Ovary (tissue), 9 donors: ENCODE results near the gene GPLD1. TPM values are rescaled to one million over a fixed set of nuclear protein-coding genes. Genes with fewer than 3 reads are reported as not detected.

ENCODE experiments used
- DNase-seq, 5 donors: peaks; one replicate each; pipeline ENCODE4 v3.0.0-alpha.2; 2019 to 2020
- H3K27ac ChIP-seq, 2 donors: fragments of 200-600 bp; one replicate each; pipeline versions ENCODE4 v1.5.1 to v1.8.0; 2019 to 2022
- H3K27me3 ChIP-seq: fragments of 200-600 bp; one replicate; pipeline ENCODE4 v1.8.0; 2022
- H3K36me3 ChIP-seq: fragments of 200-600 bp; sonication (generic); one replicate; pipeline ENCODE4 v1.5.1; 2019
- H3K4me1 ChIP-seq: one replicate; pipeline ENCODE4 v1.8.1; 2013; ENCODE audit warnings: mild to moderate bottlenecking, moderate library complexity; ENCODE audit not compliant: insufficient read depth
- H3K4me3 ChIP-seq: fragments of 200-600 bp; sonication (generic); one replicate; pipeline ENCODE4 v1.5.1; 2017
- H3K9me3 ChIP-seq, 2 donors: fragments of 200-600 bp in 1 of 2; sonication (generic) in 1 of 2; one replicate each; pipeline versions ENCODE4 v1.5.1 to v1.8.1; 2013 to 2019; ENCODE audit warnings: mild to moderate bottlenecking in 1 of 2, moderate library complexity in 1 of 2
- EP300 ChIP-seq: sonication (generic); formaldehyde crosslinking; IDR thresholded peaks from one replicate; pipeline ENCODE4 v1.6.1; 2017; ENCODE audit warnings: antibody characterized with exemption
- POLR2A ChIP-seq: fragments of 450-650 bp; IDR thresholded peaks from one replicate; pipeline ENCODE4 v1.6.1; 2017; ENCODE audit warnings: antibody characterized with exemption, mild to moderate bottlenecking, moderate library complexity
- WGBS, 3 donors: extraction: QIAGEN DNeasy Blood & Tissue Kit in 1 of 3; methylation state at CpG; one replicate each; pipeline versions ENCODE4 v1.1.5 to v1.1.7; 2013 to 2017; 5-methylcytosine and 5-hydroxymethylcytosine counted together
- intact Hi-C, 4 donors: fragments of 100-400 bp; cut with DNase I; formaldehyde crosslinking; loops; one replicate each; pipeline versions ENCODE4 v1.11.0 to v1.15.1; 2022 to 2023
- polyA plus RNA-seq, 2 donors: library from polyadenylated mRNA; stranded (reverse); fragments of 200-250 nt in 1 of 2; fragments of 350-450 nt in 1 of 2; fragmentation: Illumina TruSeq in 1 of 2; extraction: RNeasy Lipid Tissue Mini Kit (QIAGEN cat#74804) in 1 of 2; gene quantifications; one replicate each; pipeline ENCODE4 v1.2.3, GENCODE V29; 2013 to 2014
- total RNA-seq, 7 donors: library from RNA; depleted of rRNA in 2 of 7; stranded (reverse); fragments of >200 nt in 2 of 7; fragmentation: NEBNext Ultra II Directional in 3 of 7; extraction: Animal tissue kit (Norgen Biotek cat#: 25700) in 3 of 7; gene quantifications; one replicate each; pipeline versions ENCODE4 v1.1.0 to v1.2.4, GENCODE V29; 2016 to 2023
- TF ChIP-seq, protein P1 (sequence below), 3 donors: fragments of 450-650 bp in 2 of 3; fragments of 200-600 bp in 1 of 3; IDR thresholded peaks; one replicate each; pipeline versions ENCODE4 v1.5.1 to v1.8.0; 2016 to 2022; ENCODE audit warnings: antibody characterized with exemption in 3 of 3, mild to moderate bottlenecking in 1 of 3
- donor health status: DM: no; HTN: no; CAD: no; lungs with moderate emphysema.
- donor health status: DM: no; HTN: no; CAD: no.
- donor health status: Bipolar disorder and iron deficiency.
- donor health status: DM: yes; HTN: yes; CAD: no.
- donor health status: DM: no; HTN: no; CAD: no.
- donor health status: DM: yes; HTN: yes; CAD: no.

The GPLD1 gene
- total and polyA plus RNA-seq, 9 donors = 1.2 to 3.3 (median 2.6) TPM

DNA sequence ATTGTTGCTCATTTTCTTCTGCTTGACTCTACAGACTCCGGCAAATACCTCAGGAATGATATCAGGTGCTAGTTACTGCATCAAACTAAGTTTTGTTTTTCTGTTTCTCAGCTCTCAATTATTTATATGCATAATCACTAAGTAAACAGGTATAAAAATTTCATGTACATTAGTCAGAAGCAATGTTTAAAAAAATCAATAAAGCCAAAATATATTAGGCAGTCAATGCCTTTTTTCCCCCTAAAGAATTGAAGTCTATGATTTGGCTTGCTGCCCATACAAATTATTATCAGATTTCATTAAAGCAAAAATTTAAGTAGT is 107.2 kb downstream of the GPLD1 start:
- no peaks in the 10 kb centered on the region for H3K4me1 ChIP-seq
- no peak for DNase-seq
- no peaks in the 10 kb centered on the region for H3K27me3 ChIP-seq
- H3K27ac ChIP-seq = no peak overlapping the region
- H3K36me3 ChIP-seq = no peaks in the 10 kb centered on the region
- no peaks in the 10 kb centered on the region for H3K9me3 ChIP-seq
- intact Hi-C loops = no loop called here
- no peak overlapping the region for H3K4me3 ChIP-seq
- 71 to 86% (median 72%) methylated on average over 1 of the region's 1 CpG for WGBS, 3 donors
- TF ChIP-seq EP300 = no peak
- TF ChIP-seq, protein P1, sequence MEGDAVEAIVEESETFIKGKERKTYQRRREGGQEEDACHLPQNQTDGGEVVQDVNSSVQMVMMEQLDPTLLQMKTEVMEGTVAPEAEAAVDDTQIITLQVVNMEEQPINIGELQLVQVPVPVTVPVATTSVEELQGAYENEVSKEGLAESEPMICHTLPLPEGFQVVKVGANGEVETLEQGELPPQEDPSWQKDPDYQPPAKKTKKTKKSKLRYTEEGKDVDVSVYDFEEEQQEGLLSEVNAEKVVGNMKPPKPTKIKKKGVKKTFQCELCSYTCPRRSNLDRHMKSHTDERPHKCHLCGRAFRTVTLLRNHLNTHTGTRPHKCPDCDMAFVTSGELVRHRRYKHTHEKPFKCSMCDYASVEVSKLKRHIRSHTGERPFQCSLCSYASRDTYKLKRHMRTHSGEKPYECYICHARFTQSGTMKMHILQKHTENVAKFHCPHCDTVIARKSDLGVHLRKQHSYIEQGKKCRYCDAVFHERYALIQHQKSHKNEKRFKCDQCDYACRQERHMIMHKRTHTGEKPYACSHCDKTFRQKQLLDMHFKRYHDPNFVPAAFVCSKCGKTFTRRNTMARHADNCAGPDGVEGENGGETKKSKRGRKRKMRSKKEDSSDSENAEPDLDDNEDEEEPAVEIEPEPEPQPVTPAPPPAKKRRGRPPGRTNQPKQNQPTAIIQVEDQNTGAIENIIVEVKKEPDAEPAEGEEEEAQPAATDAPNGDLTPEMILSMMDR (IDR thresholded peaks at IDR 0.05) = no peak
- no peak for TF ChIP-seq POLR2A

GRCh38 chr6:24381476-24382219 is 107.7 kb downstream of the GPLD1 start:
- no peak overlapping the region for H3K4me3 ChIP-seq
- WGBS, 3 donors = 89 to 94% (median 90%) methylated on average over 4 of the region's 4 CpGs
- intact Hi-C loops = no loop called here
- no peaks in the 10 kb centered on the region for H3K9me3 ChIP-seq
- no peaks in the 10 kb centered on the region for H3K36me3 ChIP-seq
- no peaks in the 10 kb centered on the region for H3K27me3 ChIP-seq
- no peak for TF ChIP-seq EP300
- TF ChIP-seq, protein P1 (IDR thresholded peaks at IDR 0.05) = no peak
- TF ChIP-seq POLR2A = no peak
- H3K4me1 ChIP-seq = no peaks in the 10 kb centered on the region
- H3K27ac ChIP-seq = no peak overlapping the region
- DNase-seq = no peak

- Histone ChIP-seq H3K27ac (no peak overlapping the region), H3K27me3 (no peaks in the 10 kb centered on the region), H3K9me3 (no peaks in the 10 kb centered on the region), H3K36me3 (no peaks in the 10 kb centered on the region), H3K4me1 (no peaks in the 10 kb centered on the region), H3K4me3 (no peak overlapping the region)
- WGBS, 3 donors = 67 to 74% (median 70%) methylated on average over 1 of the region's 1 CpG
- intact Hi-C loops = no loop called here
- no peak for TF ChIP-seq EP300
- DNase-seq = no peak
Observed at GRCh38 chr6:24378473-24379097, 110.8 kb downstream of the GPLD1 start.

Other genes with a start within 250 kb of the GPLD1 start
- 10 to 100 TPM in 1 of 7 donors, 1 to 10 TPM in 4, under 1 TPM in 1, not detected in 1; 0.20 to 12.4 (median 1.3) TPM for gene DCDC2, start 131.5 kb downstream of the GPLD1 start, total RNA-seq
- gene DCDC2, start 131.5 kb downstream of the GPLD1 start, polyA plus RNA-seq = under 1 TPM; 0.19 to 0.37 TPM
- 10 to 100 TPM; 13.7 to 20.6 (median 16.4) TPM for gene MRS2, start 86.6 kb downstream of the GPLD1 start, total RNA-seq
- 10 to 100 TPM in 1 of 2 donors, 1 to 10 TPM in 1; 10.0 to 18.3 TPM for gene MRS2, start 86.6 kb downstream of the GPLD1 start, polyA plus RNA-seq
- gene ALDH5A1, start 5.4 kb upstream of the GPLD1 start, total RNA-seq = 10 to 100 TPM in 4 of 7 donors, 1 to 10 TPM in 3; 5.4 to 17.0 (median 10.1) TPM
- gene ALDH5A1, start 5.4 kb upstream of the GPLD1 start, polyA plus RNA-seq = 10 to 100 TPM in 1 of 2 donors, 1 to 10 TPM in 1; 4.1 to 14.1 TPM
- 1 to 10 TPM in 1 of 7 donors, under 1 TPM in 5, not detected in 1; 0.05 to 2.0 (median 0.16) TPM for gene KIAA0319, start 156.6 kb upstream of the GPLD1 start, total RNA-seq
- under 1 TPM; 0.01 to 0.08 TPM for gene KIAA0319, start 156.6 kb upstream of the GPLD1 start, polyA plus RNA-seq
- gene TDP2, start 177.3 kb upstream of the GPLD1 start, total RNA-seq = 10 to 100 TPM; 22.4 to 31.0 (median 26.7) TPM
- gene TDP2, start 177.3 kb upstream of the GPLD1 start, polyA plus RNA-seq = 10 to 100 TPM; 26.7 to 29.8 TPM
- gene ACOT13, start 177.5 kb upstream of the GPLD1 start, total RNA-seq = 10 to 100 TPM in 3 of 7 donors, 1 to 10 TPM in 4; 3.4 to 11.9 (median 9.8) TPM
- gene ACOT13, start 177.5 kb upstream of the GPLD1 start, polyA plus RNA-seq = 10 to 100 TPM in 1 of 2 donors, 1 to 10 TPM in 1; 6.3 to 32.2 TPM
- 100 to 1,000 TPM in 1 of 7 donors, 10 to 100 TPM in 6; 40.6 to 101 (median 76.0) TPM for gene C6orf62, start 229.6 kb upstream of the GPLD1 start, total RNA-seq
- 10 to 100 TPM; 60.7 to 87.3 TPM for gene C6orf62, start 229.6 kb upstream of the GPLD1 start, polyA plus RNA-seq